Hepatocyte (in vitro differentiated cells): ENCODE measurements around the gene RDH13.

Experiments
- CTCF ChIP-seq: fragments of 200-600 bp; sonication (generic); IDR thresholded peaks from 2 replicates; pipeline ENCODE4 v1.5.1; 2016; ENCODE audit warnings: antibody characterized with exemption, mild to moderate bottlenecking; ENCODE audit not compliant: poor library complexity
- EZH2phosphoT487 ChIP-seq: fragments of 200-600 bp; sonication (generic); IDR thresholded peaks from one replicate; pipeline ENCODE4 v1.6.1; 2018; ENCODE audit warnings: antibody characterized with exemption, mild to moderate bottlenecking, low read depth, moderate library complexity; ENCODE audit not compliant: unreplicated experiment, severe bottlenecking

GRCh38 chr19:55032170-55032800, 30.7 kb downstream of the RDH13 start:
- TF ChIP-seq CTCF (no peak), EZH2phosphoT487 (no peak)
